Cardiac muscle cell (in vitro differentiated cells and primary cell): Measurements from ENCODE around the gene CHRM2. TPM values are rescaled to one million over a fixed set of nuclear protein-coding genes. Genes with fewer than 3 reads are reported as not detected.
"Not testable (repeated sequence)": the region's sequence is repeated elsewhere in the genome, so short reads cannot be mapped to it uniquely, and the experiment has no call there.

Experiments used
- DNase-seq, 2 donors: peaks; one replicate each; pipeline versions ENCODE4 v3.0.0 to v3.0.0-alpha.2; 2010 to 2017; ENCODE audit warnings: low read depth in 1 of 2, low spot score in 1 of 2
- H3K27ac ChIP-seq: fragments of 200-600 bp; sonication (generic); 2 replicates; pipeline ENCODE4 v1.5.1; 2016
- H3K27me3 ChIP-seq: fragments of 200-600 bp; sonication (generic); 2 replicates; pipeline ENCODE4 v1.6.0; 2016; ENCODE audit warnings: control low read depth
- H3K36me3 ChIP-seq: fragments of 200-600 bp; sonication (generic); 2 replicates; pipeline ENCODE4 v1.5.1; 2016; ENCODE audit warnings: control low read depth
- H3K4me1 ChIP-seq: fragments of 200-600 bp; sonication (generic); 2 replicates; pipeline ENCODE4 v1.8.1; 2017; ENCODE audit warnings: low read depth, mild to moderate bottlenecking, mixed run types
- H3K4me3 ChIP-seq: fragments of 200-600 bp; sonication (generic); 2 replicates; pipeline ENCODE4 v1.5.1; 2016; ENCODE audit warnings: mild to moderate bottlenecking
- H3K9me3 ChIP-seq: fragments of 200-600 bp; sonication (generic); 2 replicates; pipeline ENCODE4 v1.5.1; 2017; ENCODE audit warnings: low read depth, mild to moderate bottlenecking, control low read depth
- polyA plus RNA-seq: library from polyadenylated mRNA; unstranded; fragments of >200 nt; fragmentation: Nextera tagmentation; extraction: Ambion mirVana; gene quantifications from 2 replicates; pipeline ENCODE4 v1.2.1, GENCODE V29; 2016
- total RNA-seq: library from RNA; depleted of rRNA; stranded (reverse); fragments of >200 nt; gene quantifications from 2 replicates; pipeline ENCODE4 v1.2.3, GENCODE V29; 2016
- TF ChIP-seq, protein P1 (sequence below): IDR thresholded peaks from 2 replicates; pipeline ENCODE4 v1.5.1; 2012; ENCODE audit warnings: low read depth, mild to moderate bottlenecking, low read length

CHRM2 gene
- total RNA-seq (75.3 and 79.8 TPM in 2 replicates), polyA plus RNA-seq (25.3 and 37.5 TPM in 2 replicates)

DNA sequence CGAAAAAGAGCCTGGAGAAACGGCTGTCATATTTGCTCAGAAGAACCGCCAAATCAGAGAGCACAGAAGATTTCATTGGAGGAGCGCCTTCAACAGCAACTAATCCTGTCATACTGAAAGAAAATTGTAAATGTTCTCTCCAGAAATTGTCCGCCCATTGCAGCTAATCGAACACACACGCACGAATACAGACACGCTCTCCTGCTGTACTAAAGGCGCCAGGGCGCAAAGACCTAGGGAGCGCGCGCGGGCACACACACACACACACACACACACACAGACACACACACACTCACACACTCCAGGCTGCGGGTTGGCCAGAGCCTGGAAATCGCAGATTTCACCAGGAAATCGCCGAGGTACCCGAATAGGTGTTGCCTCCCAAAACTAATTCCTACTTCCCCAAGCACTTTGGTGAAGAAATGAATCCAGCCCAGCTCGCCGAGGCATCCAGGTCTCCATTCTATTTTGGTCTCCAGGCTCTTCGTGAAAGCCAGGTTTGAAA, at the start of gene CHRM2:
Gene CHRM2, plus strand, starts transcription at position 157 of the 505 bp plus-strand sequence. CDS start 146,214 bp downstream, outside the sequence.
- no peaks in the 10 kb centered on the region for H3K9me3 ChIP-seq
- TF ChIP-seq, protein P1, sequence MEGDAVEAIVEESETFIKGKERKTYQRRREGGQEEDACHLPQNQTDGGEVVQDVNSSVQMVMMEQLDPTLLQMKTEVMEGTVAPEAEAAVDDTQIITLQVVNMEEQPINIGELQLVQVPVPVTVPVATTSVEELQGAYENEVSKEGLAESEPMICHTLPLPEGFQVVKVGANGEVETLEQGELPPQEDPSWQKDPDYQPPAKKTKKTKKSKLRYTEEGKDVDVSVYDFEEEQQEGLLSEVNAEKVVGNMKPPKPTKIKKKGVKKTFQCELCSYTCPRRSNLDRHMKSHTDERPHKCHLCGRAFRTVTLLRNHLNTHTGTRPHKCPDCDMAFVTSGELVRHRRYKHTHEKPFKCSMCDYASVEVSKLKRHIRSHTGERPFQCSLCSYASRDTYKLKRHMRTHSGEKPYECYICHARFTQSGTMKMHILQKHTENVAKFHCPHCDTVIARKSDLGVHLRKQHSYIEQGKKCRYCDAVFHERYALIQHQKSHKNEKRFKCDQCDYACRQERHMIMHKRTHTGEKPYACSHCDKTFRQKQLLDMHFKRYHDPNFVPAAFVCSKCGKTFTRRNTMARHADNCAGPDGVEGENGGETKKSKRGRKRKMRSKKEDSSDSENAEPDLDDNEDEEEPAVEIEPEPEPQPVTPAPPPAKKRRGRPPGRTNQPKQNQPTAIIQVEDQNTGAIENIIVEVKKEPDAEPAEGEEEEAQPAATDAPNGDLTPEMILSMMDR, result no peak
- H3K36me3 ChIP-seq, result no peaks in the 10 kb centered on the region
- H3K27me3 ChIP-seq, result peaks cover 6% of the 10 kb centered on the region
- H3K27ac ChIP-seq, result peak within 1 kb of the TSS; percentile 56
- DNase-seq, result peak; percentile 22 to 56
- peak within 1 kb of the TSS; percentile 81 for H3K4me3 ChIP-seq
- H3K4me1 ChIP-seq, result peaks cover 29% of the 10 kb centered on the region

DNA sequence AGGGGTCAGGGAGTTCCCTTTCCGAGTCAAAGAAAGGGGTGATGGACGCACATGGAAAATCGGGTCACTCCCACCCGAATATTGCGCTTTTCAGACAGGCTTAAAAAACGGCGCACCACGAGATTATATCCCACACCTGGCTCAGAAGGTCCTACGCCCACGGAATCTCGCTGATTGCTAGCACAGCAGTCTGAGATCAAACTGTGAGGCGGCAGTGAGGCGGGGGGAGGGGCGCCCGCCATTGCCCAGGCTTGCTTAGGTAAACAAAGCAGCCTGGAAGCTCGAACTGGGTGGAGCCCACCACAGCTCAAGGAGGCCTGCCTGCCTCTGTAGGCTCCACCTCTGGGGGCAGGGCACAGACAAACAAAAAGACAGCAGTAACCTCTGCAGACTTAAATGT, 37.1 kb upstream of the CHRM2 start:
- H3K36me3 ChIP-seq, DNase-seq, H3K27ac ChIP-seq, H3K4me3 ChIP-seq, H3K9me3 ChIP-seq, H3K27me3 ChIP-seq, H3K4me1 ChIP-seq: not testable (repeated sequence)

DNA sequence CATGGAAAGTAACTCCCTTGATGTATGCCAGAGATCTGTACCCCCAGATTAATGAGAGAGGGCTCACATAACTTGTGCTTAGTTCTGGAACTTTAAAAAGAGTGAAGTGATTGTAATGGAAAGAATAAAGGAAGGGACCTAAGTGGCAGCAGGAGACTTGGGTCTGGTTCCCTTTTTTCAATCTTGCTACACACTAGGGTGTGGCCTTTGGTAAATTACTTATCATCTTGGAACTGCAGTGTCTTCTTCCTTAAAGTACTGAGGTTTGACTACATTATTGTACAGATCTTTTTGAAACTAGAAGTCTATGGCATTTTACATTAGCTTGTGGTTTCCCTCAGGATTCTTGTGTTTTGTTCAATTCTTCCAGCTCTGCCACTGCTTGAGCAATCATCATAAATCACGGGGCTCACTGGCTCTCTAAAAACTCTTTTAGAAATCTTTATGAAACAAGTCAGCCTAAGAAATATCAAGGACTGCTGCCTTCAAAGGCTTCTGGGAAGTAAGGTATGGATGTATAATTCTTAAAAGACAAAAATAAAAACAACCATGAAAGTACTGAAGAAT, 22.5 kb upstream of the CHRM2 start:
- H3K4me3 ChIP-seq, result no peak overlapping the region
- DNase-seq, result no peak
- no peak overlapping the region for H3K27ac ChIP-seq
- no peaks in the 10 kb centered on the region for H3K27me3 ChIP-seq
- no peaks in the 10 kb centered on the region for H3K9me3 ChIP-seq
- H3K4me1 ChIP-seq, result no peaks in the 10 kb centered on the region
- TF ChIP-seq, protein P1, result no peak
- no peaks in the 10 kb centered on the region for H3K36me3 ChIP-seq

DNA sequence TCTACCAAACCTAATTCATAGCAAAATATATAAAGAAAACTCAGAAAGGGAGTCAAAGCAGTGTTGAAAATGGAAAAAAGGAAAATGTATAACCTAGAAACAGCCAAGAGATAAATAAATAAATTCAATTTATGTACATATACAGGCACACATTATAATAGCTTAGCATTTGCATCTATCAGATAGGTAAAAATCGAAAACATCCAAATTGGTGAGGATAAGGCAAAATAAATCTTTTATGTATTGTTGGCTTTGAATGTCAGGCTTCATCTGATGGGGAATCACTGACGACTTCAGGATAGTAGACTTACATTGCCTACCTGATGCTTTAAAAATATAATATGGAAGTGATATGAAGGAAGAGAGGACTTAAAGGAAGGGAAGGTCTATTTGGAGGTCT, 20.6 kb upstream of the CHRM2 start:
- H3K4me3 ChIP-seq, result no peak overlapping the region
- no peaks in the 10 kb centered on the region for H3K9me3 ChIP-seq
- no peak for DNase-seq
- H3K4me1 ChIP-seq, result no peaks in the 10 kb centered on the region
- H3K27ac ChIP-seq, result no peak overlapping the region
- H3K36me3 ChIP-seq, result no peaks in the 10 kb centered on the region
- H3K27me3 ChIP-seq, result no peaks in the 10 kb centered on the region
- TF ChIP-seq, protein P1, result no peak

DNA sequence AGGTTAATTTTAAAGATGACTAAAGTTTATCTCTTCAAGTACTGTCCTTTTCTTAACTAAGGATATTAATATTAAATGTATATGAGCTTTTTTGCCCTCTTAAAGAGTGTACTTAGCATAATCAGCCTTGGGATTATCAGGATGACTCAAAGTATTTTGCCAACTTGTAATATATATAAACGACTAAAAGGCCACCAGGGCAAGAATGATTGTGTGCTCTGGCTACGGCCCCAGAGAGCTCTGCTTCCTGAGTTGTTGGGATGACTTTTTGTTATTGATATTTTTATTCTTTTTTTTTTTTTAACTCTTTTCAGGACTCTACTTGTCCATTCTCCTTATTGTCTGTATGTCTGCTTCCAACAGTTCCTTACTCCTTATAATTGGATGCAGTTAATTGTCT, 14.8 kb upstream of the CHRM2 start:
- no peak for DNase-seq
- Histone ChIP-seq H3K36me3 (no peaks in the 10 kb centered on the region), H3K27ac (no peak overlapping the region), H3K4me3 (no peak overlapping the region), H3K27me3 (no peaks in the 10 kb centered on the region), H3K9me3 (no peaks in the 10 kb centered on the region), H3K4me1 (no peaks in the 10 kb centered on the region)
- TF ChIP-seq, protein P1, result no peak

DNA sequence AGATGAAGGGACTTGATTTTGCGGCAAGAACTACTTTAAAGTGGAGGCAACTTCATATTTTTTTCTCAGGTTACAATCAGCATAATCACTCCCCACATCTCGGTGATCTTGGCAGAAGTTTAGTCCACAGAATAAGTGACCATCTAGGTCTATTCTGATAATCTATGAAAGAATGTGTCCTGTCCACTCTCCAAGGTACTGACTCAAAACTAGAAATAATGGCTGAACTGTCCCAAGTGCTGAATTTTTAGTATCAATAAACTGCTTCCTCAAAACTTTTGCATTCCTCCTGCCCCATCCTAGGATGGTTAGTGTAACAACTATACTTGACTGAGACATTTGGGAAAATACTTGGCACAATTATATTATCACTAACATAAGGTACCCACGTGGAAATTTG, 10.9 kb upstream of the CHRM2 start:
- H3K9me3 ChIP-seq, result no peaks in the 10 kb centered on the region
- TF ChIP-seq, protein P1, result no peak
- H3K4me3 ChIP-seq, result no peak overlapping the region
- H3K36me3 ChIP-seq, result no peaks in the 10 kb centered on the region
- no peak overlapping the region for H3K27ac ChIP-seq
- peak; percentile 57 to 67 for DNase-seq
- peaks cover 3% of the 10 kb centered on the region for H3K4me1 ChIP-seq
- H3K27me3 ChIP-seq, result no peaks in the 10 kb centered on the region
